Neural cell (in vitro differentiated cells): ENCODE measurements around the gene ARHGEF7. TPM values are rescaled to one million over a fixed set of nuclear protein-coding genes. Genes with fewer than 3 reads are reported as not detected.
"Not testable (repeated sequence)": the region's sequence is repeated elsewhere in the genome, so short reads cannot be mapped to it uniquely, and the experiment has no call there.

Experiments used
- H2AFZ ChIP-seq: fragments of 200-600, 300-800 bp; sonication (generic), shearing (Covaris generic); 2 replicates; pipeline ENCODE4 v1.6.0; 2014; ENCODE audit warnings: low read depth, mild to moderate bottlenecking, antibody characterized with exemption, low read length, moderate library complexity
- H3F3A ChIP-seq: fragments of 200-600 bp; shearing (Covaris generic); 2 replicates; pipeline ENCODE4 v1.6.1; 2016; ENCODE audit warnings: mild to moderate bottlenecking, moderate library complexity, mixed read lengths, antibody characterized with exemption, low read length; ENCODE audit not compliant: insufficient read depth, poor library complexity, severe bottlenecking
- H3K27ac ChIP-seq: fragments of 200-600, 300-800 bp; sonication (generic), shearing (Covaris generic); 2 replicates; pipeline ENCODE4 v1.5.1; 2014; ENCODE audit warnings: mild to moderate bottlenecking, low read length, moderate library complexity
- H3K27me3 ChIP-seq: fragments of 300-800, 200-600 bp; sonication (generic), shearing (Covaris generic); 2 replicates; pipeline ENCODE4 v1.6.0; 2014; ENCODE audit warnings: mild to moderate bottlenecking, low read depth, low read length, moderate library complexity; ENCODE audit not compliant: insufficient read depth
- H3K36me3 ChIP-seq: fragments of 300-800, 200-600 bp; sonication (generic), shearing (Covaris generic); 2 replicates; pipeline ENCODE4 v1.5.1; 2014; ENCODE audit warnings: mild to moderate bottlenecking, antibody characterized with exemption, low read length, moderate library complexity; ENCODE audit not compliant: insufficient read depth
- H3K4me2 ChIP-seq: fragments of 300-800, 200-600 bp; sonication (generic), shearing (Covaris generic); 2 replicates; pipeline ENCODE4 v1.6.0; 2014; ENCODE audit warnings: mild to moderate bottlenecking, low read length
- H3K4me3 ChIP-seq: fragments of 300-800, 200-600 bp; sonication (generic), shearing (Covaris generic); 2 replicates; pipeline ENCODE4 v1.5.1; 2014; ENCODE audit warnings: mild to moderate bottlenecking, low read length, moderate library complexity
- H3K79me2 ChIP-seq: fragments of 200-600 bp; shearing (Covaris generic); replicated peaks from 2 replicates; pipeline ENCODE4 v1.6.0; 2014; ENCODE audit warnings: mild to moderate bottlenecking, low read length, moderate library complexity; ENCODE audit not compliant: insufficient read depth
- H3K9ac ChIP-seq: fragments of 300-800, 200-600 bp; sonication (generic), shearing (Covaris generic); 2 replicates; pipeline ENCODE4 v1.6.1; 2016; ENCODE audit warnings: mild to moderate bottlenecking, low read length, mixed read lengths
- H3K9me2 ChIP-seq: fragments of 200-600 bp; shearing (Covaris generic); 2 replicates; pipeline ENCODE4 v1.6.1; 2016; ENCODE audit warnings: mild to moderate bottlenecking, low read length, mixed read lengths; ENCODE audit not compliant: insufficient read depth
- H3K9me3 ChIP-seq: fragments of 200-600, 300-800 bp; sonication (generic), shearing (Covaris generic); 2 replicates; pipeline ENCODE4 v1.6.1; 2016; ENCODE audit warnings: mild to moderate bottlenecking, mixed run types, low read length, moderate library complexity, mixed read lengths
- H4K20me1 ChIP-seq: fragments of 200-600 bp; shearing (Covaris generic); 2 replicates; pipeline ENCODE4 v1.6.1; 2016; ENCODE audit warnings: mild to moderate bottlenecking, mixed run types; ENCODE audit not compliant: insufficient read depth
- CTCF ChIP-seq: fragments of 450-650 bp; IDR thresholded peaks from 2 replicates; pipeline ENCODE4 v1.5.1; 2014; ENCODE audit warnings: antibody characterized with exemption, mild to moderate bottlenecking, moderate library complexity; ENCODE audit not compliant: poor library complexity, severe bottlenecking
- EP300 ChIP-seq: fragments of 450-650 bp; conservative IDR thresholded peaks from 2 replicates; pipeline ENCODE4 v1.6.1; 2014; ENCODE audit warnings: antibody characterized with exemption, mild to moderate bottlenecking, moderate library complexity; ENCODE audit not compliant: poor library complexity, severe bottlenecking
- EZH2 ChIP-seq: fragments of 200-600, 300-800 bp; shearing (Covaris generic), sonication (generic); IDR thresholded peaks from 2 replicates; pipeline ENCODE4 v1.6.1; 2014; ENCODE audit warnings: antibody characterized with exemption, low read length, borderline replicate concordance, mild to moderate bottlenecking; ENCODE audit not compliant: insufficient read depth, poor library complexity, severe bottlenecking
- MXI1 ChIP-seq: fragments of 450-650 bp; conservative IDR thresholded peaks from 2 replicates; pipeline ENCODE4 v1.6.1; 2014; ENCODE audit warnings: antibody characterized with exemption, mild to moderate bottlenecking; ENCODE audit not compliant: poor library complexity, severe bottlenecking
- POLR2AphosphoS5 ChIP-seq: IDR thresholded peaks from 2 replicates; pipeline ENCODE4 v1.6.1; 2012
- RAD21 ChIP-seq: fragments of 450-650 bp; conservative IDR thresholded peaks from 2 replicates; pipeline ENCODE4 v1.6.1; 2014; ENCODE audit warnings: antibody characterized with exemption, mild to moderate bottlenecking, moderate library complexity
- REST ChIP-seq: IDR thresholded peaks from 2 replicates; pipeline ENCODE4 v1.6.1; 2012; ENCODE audit warnings: borderline replicate concordance
- SMC3 ChIP-seq: fragments of 450-650 bp; conservative IDR thresholded peaks from 2 replicates; pipeline ENCODE4 v1.6.1; 2014; ENCODE audit warnings: antibody characterized with exemption, mild to moderate bottlenecking, moderate library complexity; ENCODE audit not compliant: poor library complexity
- TAF1 ChIP-seq: IDR thresholded peaks from 2 replicates; pipeline ENCODE4 v1.6.1; 2012; ENCODE audit warnings: low read depth
- polyA plus RNA-seq: library from polyadenylated mRNA; depleted of rRNA; stranded (reverse); fragments of >200 nt; gene quantifications from 2 replicates; pipeline ENCODE4 v1.2.3, GENCODE V29; 2014

ARHGEF7 gene
- polyA plus RNA-seq, 1 donor from 2014 or later = 155 TPM

DNA sequence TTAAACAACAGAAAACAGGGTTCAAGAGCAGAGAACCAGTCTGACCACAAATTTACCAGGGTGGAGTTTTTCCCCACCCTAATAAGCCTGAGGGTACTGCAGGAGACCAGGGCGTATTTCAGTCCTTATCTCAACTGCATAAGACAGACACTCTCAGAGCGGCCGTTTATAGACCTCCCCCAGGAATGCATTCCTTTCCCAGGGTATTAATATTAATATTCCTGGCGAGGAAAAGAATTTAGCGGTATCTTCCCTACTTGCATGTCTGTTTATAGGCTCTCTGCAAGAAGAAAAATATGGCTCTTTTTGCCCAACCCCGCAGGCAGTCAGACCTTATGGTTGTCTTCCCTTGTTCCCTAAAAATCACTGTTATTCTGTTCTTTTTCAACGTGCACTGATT is 43.6 kb upstream of the ARHGEF7 start:
- not testable (repeated sequence) for H3F3A ChIP-seq, H3K27me3 ChIP-seq, H2AFZ ChIP-seq, H3K9ac ChIP-seq, H3K36me3 ChIP-seq, H3K4me2 ChIP-seq, H3K9me2 ChIP-seq, H3K4me3 ChIP-seq, H4K20me1 ChIP-seq, H3K27ac ChIP-seq, H3K9me3 ChIP-seq, H3K79me2 ChIP-seq

- TF ChIP-seq REST (no peak), MXI1 (no peak), EZH2 (no peak), RAD21 (no peak), TAF1 (no peak), CTCF (no peak), SMC3 (no peak), EP300 (no peak), POLR2AphosphoS5 (no peak)
- H3K27me3 ChIP-seq = no peaks in the 10 kb centered on the region
- H3K79me2 ChIP-seq = no peaks in the 10 kb centered on the region
- H2AFZ ChIP-seq = no peak overlapping the region
- no peaks in the 10 kb centered on the region for H3K36me3 ChIP-seq
- no peak overlapping the region for H3K27ac ChIP-seq
- no peaks in the 10 kb centered on the region for H3K9me3 ChIP-seq
- H3K9ac ChIP-seq = no peak overlapping the region
- no peak overlapping the region for H3K4me3 ChIP-seq
- H4K20me1 ChIP-seq = no peaks in the 10 kb centered on the region
- no peak overlapping the region for H3K4me2 ChIP-seq
- no peaks in the 10 kb centered on the region for H3K9me2 ChIP-seq
- no peaks in the 10 kb centered on the region for H3F3A ChIP-seq
These were observed 40.3 kb upstream of the ARHGEF7 start for GRCh38 chr13:111074826-111075225.
